ENCODE results near the gene S100A7A.

Gene S100A7A

DNA sequence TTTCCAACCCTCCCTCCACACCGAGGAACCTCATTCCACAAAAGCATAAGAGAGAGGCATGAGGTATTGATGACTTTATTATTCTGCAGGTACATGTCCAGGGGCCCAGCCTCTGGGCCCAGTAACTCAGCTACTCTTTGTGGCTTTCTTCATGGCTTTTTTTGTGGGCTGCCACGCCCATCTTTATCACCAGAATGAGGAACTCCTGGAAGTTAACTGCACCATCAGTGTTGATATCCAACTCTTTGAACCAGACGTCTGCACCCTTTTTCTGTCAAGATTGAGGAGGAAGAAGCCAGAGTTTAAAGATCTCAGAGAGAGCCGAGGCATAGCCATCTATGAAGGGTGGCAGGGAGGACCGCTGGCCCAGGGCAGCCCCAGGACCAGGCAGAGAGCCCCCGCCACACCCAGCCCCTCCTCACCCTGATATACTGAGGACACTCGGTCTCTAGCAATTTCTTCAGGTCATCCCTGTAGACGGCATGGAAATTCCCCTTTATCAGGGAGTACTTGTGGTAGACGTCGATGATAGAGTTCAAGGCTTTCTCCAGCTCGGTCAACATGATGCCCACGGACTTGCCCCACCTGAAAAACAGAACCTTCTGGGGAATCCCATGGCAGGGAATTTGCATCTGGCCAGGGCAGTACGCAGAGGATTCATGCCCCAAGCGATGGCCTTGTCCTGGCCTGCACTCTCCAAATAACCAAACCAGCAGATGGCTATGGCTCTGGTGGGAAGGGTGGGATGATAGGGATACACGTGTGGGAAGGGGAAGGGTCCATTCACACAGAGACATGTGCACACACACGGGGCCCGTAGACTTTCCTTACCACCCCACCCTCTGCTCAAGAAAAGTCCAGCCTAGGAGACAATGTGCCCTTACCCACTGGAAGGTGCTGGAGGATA, 26.1 kb upstream of the S100A7A start:
- Mint-ChIP-seq H3K27me3 (peaks cover 6% of the 10 kb centered on the region), H3K4me3 (no peak overlapping the region), H3K9me3 (no peaks in the 10 kb centered on the region), H3K36me3 (no peaks in the 10 kb centered on the region), H3K4me1 (no peaks in the 10 kb centered on the region), H3K27ac (no peak overlapping the region)

DNA sequence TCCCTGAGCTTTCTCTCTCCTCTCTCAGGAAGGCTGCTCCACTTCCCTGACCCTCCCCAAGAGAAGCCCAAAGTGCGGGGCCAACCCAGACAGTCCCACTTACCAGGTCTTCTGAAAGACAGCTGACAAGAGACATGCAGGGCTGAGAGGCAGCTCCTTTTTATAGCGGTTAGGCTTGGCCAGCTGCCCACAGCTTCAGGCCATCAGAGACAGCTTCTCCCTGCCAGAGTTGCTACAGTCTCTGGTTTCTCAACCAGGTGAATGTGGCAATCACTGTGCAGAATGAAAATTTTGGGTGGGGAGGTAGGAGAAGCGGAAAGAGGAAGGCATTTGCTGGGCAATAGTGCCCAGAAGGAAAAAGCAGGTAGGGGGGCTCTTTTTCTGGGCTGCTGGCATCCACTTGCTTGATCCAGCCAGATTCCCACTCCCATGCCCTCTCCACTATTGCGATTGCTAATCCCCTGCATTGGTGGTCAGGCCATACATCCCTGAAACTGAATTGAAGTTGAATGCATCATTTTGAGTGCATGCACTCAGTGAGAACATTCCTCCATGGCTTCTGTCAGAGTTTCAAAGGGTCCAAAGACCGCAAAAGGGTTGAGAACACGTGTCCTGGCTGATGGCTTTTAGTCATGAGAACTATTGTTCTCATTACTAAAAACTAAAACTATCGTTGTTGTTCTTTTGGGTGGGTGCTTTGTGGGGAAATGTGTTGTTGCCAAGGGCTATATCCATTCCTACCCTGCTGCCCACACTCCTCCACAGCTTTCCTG, 25.2 kb upstream of the S100A7A start, which contains the start of gene S100A8:
Gene S100A8, minus strand, starts transcription at position 136 of the 773 bp plus-strand sequence. CDS start 538 bp downstream, outside the sequence.
- H3K4me3 Mint-ChIP-seq: no peak within 1 kb of the TSS
- peaks cover 8% of the 10 kb centered on the region for H3K27me3 Mint-ChIP-seq
- no peaks in the 10 kb centered on the region for H3K9me3 Mint-ChIP-seq
- H3K36me3 Mint-ChIP-seq: no peaks in the 10 kb centered on the region
- H3K27ac Mint-ChIP-seq: no peak within 1 kb of the TSS
- no peaks in the 10 kb centered on the region for H3K4me1 Mint-ChIP-seq

GRCh38 chr1:153392258-153392657, 24.1 kb upstream of the S100A7A start:
- Mint-ChIP-seq H3K27ac (no peak overlapping the region), H3K4me3 (no peak overlapping the region), H3K27me3 (peaks cover 8% of the 10 kb centered on the region), H3K9me3 (no peaks in the 10 kb centered on the region), H3K36me3 (no peaks in the 10 kb centered on the region), H3K4me1 (no peaks in the 10 kb centered on the region)

DNA sequence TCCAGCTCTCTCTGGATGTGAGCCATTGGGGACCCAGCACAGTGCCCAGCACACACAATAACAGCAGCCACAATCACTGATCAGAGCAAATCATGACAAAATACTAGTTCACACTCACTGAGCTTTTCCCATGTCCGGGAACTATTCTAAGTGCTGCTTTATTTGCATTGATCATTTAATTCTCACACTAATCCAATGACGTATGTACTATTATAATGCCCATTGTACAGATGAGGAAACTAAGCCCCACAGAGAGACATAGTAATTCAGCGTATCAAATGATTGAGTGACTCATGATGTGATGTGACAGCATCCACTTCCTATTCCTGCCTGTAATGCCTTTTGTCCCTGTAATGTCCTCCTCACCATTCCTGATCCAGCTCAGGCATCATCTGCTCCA, 23.5 kb upstream of the S100A7A start:
- Mint-ChIP-seq H3K9me3 (no peaks in the 10 kb centered on the region), H3K27me3 (peaks cover 8% of the 10 kb centered on the region), H3K4me3 (no peak overlapping the region), H3K27ac (no peak overlapping the region), H3K4me1 (no peaks in the 10 kb centered on the region), H3K36me3 (no peaks in the 10 kb centered on the region)

- Mint-ChIP-seq H3K4me3 (no peak overlapping the region), H3K4me1 (no peaks in the 10 kb centered on the region), H3K36me3 (no peaks in the 10 kb centered on the region), H3K9me3 (no peaks in the 10 kb centered on the region), H3K27me3 (peaks cover 9% of the 10 kb centered on the region), H3K27ac (no peak overlapping the region)
Observed at GRCh38 chr1:153393926-153394325, 22.4 kb upstream of the S100A7A start.

GRCh38 chr1:153394391-153394790, 21.9 kb upstream of the S100A7A start:
- H3K4me3 Mint-ChIP-seq: no peak overlapping the region
- H3K36me3 Mint-ChIP-seq: no peaks in the 10 kb centered on the region
- H3K9me3 Mint-ChIP-seq: no peaks in the 10 kb centered on the region
- H3K4me1 Mint-ChIP-seq: no peaks in the 10 kb centered on the region
- no peak overlapping the region for H3K27ac Mint-ChIP-seq
- H3K27me3 Mint-ChIP-seq: peaks cover 9% of the 10 kb centered on the region

- Mint-ChIP-seq H3K36me3 (no peaks in the 10 kb centered on the region), H3K27me3 (peaks cover 9% of the 10 kb centered on the region), H3K4me1 (no peaks in the 10 kb centered on the region), H3K27ac (no peak overlapping the region), H3K4me3 (no peak overlapping the region), H3K9me3 (no peaks in the 10 kb centered on the region)
Observed at GRCh38 chr1:153395136-153395685, 21.1 kb upstream of the S100A7A start.

DNA sequence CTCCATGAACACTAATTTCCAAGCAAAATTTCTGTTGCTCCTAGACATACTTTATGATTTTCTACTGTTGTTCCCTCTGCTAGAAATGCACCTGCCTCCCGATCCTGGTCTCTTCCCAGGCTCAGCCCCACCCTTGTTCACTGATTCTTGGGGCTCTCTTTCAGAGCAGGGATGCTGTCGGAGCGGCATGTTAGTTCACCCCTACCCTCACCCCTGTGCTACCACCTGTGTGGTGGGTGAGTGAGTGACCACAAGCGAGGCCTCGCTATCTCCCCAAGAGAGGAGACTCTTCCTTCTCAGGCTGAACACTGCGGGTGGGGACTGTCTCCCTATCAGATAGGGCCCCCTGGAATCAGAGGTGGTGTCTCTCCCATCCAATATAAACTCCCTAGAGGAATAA, 20.5 kb upstream of the S100A7A start:
- Mint-ChIP-seq H3K27ac (no peak overlapping the region), H3K27me3 (peaks cover 9% of the 10 kb centered on the region), H3K4me1 (no peaks in the 10 kb centered on the region), H3K9me3 (no peaks in the 10 kb centered on the region), H3K36me3 (no peaks in the 10 kb centered on the region), H3K4me3 (no peak overlapping the region)

DNA sequence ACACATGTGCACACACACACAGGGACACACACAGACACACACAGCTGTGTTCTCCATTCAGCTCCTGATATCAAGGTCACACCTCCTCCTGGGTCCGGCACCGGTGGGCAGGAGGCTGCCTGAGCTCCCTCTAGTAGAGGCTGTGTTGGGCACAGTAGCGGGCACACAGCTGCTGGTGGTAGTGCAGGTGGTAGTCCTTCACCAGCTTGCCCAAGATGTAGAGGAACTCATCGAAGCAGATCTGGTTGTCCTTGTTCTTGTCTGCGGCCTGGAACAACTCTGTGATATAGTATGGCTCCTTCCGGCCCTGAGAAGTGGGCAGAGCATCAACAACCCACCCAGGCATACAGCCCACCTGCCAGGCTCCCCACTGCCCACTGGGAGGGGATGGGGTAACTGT, 19.9 kb upstream of the S100A7A start:
- Mint-ChIP-seq H3K4me1 (no peaks in the 10 kb centered on the region), H3K36me3 (no peaks in the 10 kb centered on the region), H3K27ac (no peak overlapping the region), H3K9me3 (no peaks in the 10 kb centered on the region), H3K27me3 (peaks cover 8% of the 10 kb centered on the region), H3K4me3 (no peak overlapping the region)

DNA sequence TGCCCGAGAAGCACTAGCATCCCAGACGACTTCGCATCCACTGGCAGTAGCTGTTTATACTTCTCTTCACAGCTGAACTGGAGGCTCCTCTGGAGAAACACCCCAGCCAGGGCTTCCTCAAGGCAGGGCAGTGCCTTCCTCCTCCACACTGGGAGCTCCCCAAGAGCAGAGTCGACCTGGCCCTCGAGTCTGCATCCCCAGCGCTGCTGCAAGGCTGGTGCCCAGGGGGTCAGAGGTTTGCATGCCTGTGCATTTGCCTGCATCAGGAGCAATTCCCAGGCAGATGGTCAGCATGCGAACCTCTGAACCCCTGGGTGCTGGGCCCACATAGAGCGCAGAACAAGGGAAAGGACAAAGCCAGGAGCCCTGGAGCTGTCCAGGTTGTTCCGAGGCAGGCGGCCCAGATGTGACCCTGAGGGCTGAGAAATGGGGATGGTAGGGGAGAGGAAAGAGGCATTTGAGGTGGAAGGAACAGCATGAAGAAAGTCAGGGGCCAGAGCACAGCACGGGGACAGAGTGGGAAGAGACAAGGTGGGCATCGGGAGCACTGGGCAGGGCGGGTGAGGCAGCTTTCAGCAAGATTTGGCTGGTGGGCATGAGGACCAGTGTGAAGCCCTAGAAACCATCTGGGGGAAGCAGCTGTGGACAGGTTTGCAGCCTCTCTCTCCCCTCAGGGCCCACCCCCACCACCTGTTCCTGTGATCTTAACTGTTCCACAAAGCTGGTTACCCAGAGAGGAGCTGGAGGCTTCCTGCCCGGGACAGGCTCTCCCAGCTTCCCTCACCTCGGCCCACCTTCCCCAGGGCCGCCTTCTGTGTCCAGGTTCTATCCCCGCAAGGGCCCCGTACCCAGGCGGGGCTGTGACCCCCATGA, 19.0 kb upstream of the S100A7A start:
- Mint-ChIP-seq H3K9me3 (no peaks in the 10 kb centered on the region), H3K4me1 (no peaks in the 10 kb centered on the region), H3K36me3 (no peaks in the 10 kb centered on the region), H3K27ac (no peak overlapping the region), H3K4me3 (no peak overlapping the region), H3K27me3 (peaks cover 8% of the 10 kb centered on the region)

DNA sequence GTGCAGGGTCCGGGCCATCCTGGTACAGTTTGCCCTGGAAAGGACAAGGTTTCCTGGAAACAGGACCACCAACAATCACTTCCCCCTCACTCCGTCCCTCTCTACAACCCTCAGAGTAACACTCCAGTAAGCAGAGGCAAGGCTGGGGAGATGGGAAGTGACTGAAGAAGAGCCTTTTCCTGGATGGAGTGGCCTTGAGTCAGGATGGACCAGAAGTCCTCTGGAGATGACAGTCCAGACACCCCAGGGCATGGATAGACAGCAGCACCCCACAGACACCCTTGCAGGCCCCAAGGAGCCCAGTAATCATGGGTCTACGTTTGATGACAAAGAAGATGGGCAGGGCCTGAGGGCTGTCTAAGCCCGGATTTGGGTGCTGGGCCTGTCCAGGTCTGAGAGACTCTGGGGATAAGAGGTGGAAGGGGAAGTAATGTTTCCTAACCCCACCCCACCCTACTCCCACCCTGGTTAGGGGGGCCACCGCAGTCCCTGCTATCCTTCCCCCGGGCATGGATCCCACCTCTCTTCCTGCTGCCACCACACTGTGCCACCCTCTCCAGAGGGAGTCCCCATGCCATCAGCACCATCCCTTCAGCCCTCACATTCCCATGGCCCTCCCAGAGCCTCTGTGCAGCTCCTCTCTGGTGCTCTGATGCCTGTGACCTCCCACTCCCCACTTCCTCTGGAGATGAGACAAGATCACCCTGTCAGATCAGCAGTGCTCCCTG, 18.2 kb upstream of the S100A7A start:
- no peaks in the 10 kb centered on the region for H3K9me3 Mint-ChIP-seq
- H3K36me3 Mint-ChIP-seq: no peaks in the 10 kb centered on the region
- no peak overlapping the region for H3K27ac Mint-ChIP-seq
- H3K4me3 Mint-ChIP-seq: no peak overlapping the region
- H3K4me1 Mint-ChIP-seq: no peaks in the 10 kb centered on the region
- peaks cover 7% of the 10 kb centered on the region for H3K27me3 Mint-ChIP-seq

GRCh38 chr1:153399401-153400055, 16.8 kb upstream of the S100A7A start:
- no peaks in the 10 kb centered on the region for H3K4me1 Mint-ChIP-seq
- H3K4me3 Mint-ChIP-seq: no peak overlapping the region
- peaks cover 6% of the 10 kb centered on the region for H3K27me3 Mint-ChIP-seq
- no peaks in the 10 kb centered on the region for H3K9me3 Mint-ChIP-seq
- H3K27ac Mint-ChIP-seq: no peak overlapping the region
- H3K36me3 Mint-ChIP-seq: no peaks in the 10 kb centered on the region

DNA sequence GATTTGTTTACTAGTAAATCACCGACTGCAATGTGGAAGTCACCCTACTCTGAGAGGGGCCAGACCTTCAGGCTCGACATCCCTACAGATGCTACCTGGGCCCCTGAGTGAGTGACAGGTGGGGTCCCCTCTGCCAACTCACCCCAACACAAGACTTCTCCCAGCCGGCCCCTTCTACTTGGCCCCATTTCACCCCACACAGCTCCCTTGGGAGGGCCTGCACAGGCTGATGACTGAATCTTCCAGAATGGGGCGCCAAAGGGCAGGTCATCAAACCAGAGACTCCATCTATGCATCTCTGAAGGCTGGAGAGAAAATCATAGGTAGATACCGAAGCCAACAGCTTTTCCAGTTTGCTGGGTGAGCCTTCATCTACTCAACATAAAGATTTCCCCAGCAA, 16.1 kb upstream of the S100A7A start:
- H3K27ac Mint-ChIP-seq: no peak overlapping the region
- H3K36me3 Mint-ChIP-seq: no peaks in the 10 kb centered on the region
- peaks cover 3% of the 10 kb centered on the region for H3K27me3 Mint-ChIP-seq
- H3K4me3 Mint-ChIP-seq: no peak overlapping the region
- no peaks in the 10 kb centered on the region for H3K4me1 Mint-ChIP-seq
- no peaks in the 10 kb centered on the region for H3K9me3 Mint-ChIP-seq

GRCh38 chr1:153401461-153401860, 14.9 kb upstream of the S100A7A start:
- Mint-ChIP-seq H3K27me3 (peaks cover 3% of the 10 kb centered on the region), H3K36me3 (no peaks in the 10 kb centered on the region), H3K4me1 (peaks cover 6% of the 10 kb centered on the region), H3K9me3 (no peaks in the 10 kb centered on the region), H3K27ac (no peak overlapping the region), H3K4me3 (no peak overlapping the region)
